Measurements from ENCODE around the gene COL11A2. TPM values are rescaled to one million over a fixed set of nuclear protein-coding genes. Genes with fewer than 3 reads are reported as not detected.

The COL11A2 gene
- total RNA-seq, 2 donors from 2014 or later: 1.1 to 1.3 TPM

- DNase-seq (ENCODE audit: low spot score): peak; percentile 34
- H3K4me3 Mint-ChIP-seq: no peak overlapping the region
Observed at GRCh38 chr6:33177552-33178446, 14.5 kb downstream of the COL11A2 start.

GRCh38 chr6:33176906-33177305 is 15.4 kb downstream of the COL11A2 start:
- no peaks in the 10 kb centered on the region for H3K4me1 Mint-ChIP-seq (ENCODE audit: low read depth in 2 of 2)
- DNase-seq (ENCODE audit: low spot score) (peak; percentile 15), ATAC-seq (no peak)
- no peak overlapping the region for H3K27ac Mint-ChIP-seq
- peaks cover 7 to 10% of the 10 kb centered on the region in 2 donors for H3K27me3 Mint-ChIP-seq
- no peaks in the 10 kb centered on the region for H3K9me3 Mint-ChIP-seq
- H3K36me3 Mint-ChIP-seq: no peaks in the 10 kb centered on the region
- no peak overlapping the region for H3K4me3 Mint-ChIP-seq

More at GRCh38 chr6:33177552-33178446, 14.5 kb downstream of the COL11A2 start:
- H3K4me1 Mint-ChIP-seq (ENCODE audit: low read depth in 2 of 2): peaks cover 3% of the 10 kb centered on the region in 2 donors
- peaks cover 4% of the 10 kb centered on the region for H3K36me3 Mint-ChIP-seq
- H3K27me3 Mint-ChIP-seq: peaks cover 7 to 10% of the 10 kb centered on the region in 2 donors
- H3K27ac Mint-ChIP-seq: no peak overlapping the region
- H3K9me3 Mint-ChIP-seq: peaks cover 2% of the 10 kb centered on the region
- no peak for ATAC-seq

DNA sequence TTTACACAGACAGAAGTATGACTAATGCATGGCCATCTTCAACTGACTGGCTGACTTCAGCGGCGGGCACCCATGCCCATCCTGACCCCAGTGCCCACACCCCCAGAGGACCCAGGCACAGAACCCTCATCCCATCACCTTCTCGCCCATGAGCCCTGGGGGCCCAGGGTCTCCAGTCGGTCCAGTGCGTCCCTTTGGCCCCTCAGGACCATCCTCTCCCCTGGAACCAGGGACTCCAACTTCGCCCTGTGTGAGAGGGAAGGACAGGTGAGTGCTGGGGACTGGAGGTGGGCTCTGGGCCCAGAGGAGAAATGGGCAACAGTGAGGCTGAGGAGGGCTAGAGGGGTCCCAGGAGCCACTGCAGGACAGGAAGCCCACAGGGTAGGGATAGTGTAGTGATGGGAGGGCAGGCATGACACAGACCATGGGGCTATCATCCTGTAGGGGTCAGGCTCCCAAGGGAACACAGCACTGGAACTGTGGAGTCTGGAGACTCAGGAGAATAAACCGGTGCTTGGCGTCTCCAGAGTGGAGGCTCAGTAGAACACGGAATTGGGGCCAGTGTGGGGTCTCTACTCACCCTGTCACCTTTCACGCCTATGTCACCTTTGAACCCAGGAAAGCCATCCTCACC is 16.7 kb downstream of the COL11A2 start:
- H3K4me1 Mint-ChIP-seq (ENCODE audit: low read depth in 2 of 2): no peaks in the 10 kb centered on the region
- H3K4me3 Mint-ChIP-seq: no peak overlapping the region
- DNase-seq (ENCODE audit: low spot score): peak; percentile 25
- no peaks in the 10 kb centered on the region for H3K9me3 Mint-ChIP-seq
- H3K27ac Mint-ChIP-seq: peak overlapping the region in 1 of 2 donors; percentile 57
- no peak for ATAC-seq
- no peaks in the 10 kb centered on the region for H3K36me3 Mint-ChIP-seq
- H3K27me3 Mint-ChIP-seq: peaks cover 7 to 10% of the 10 kb centered on the region in 2 donors

- no peak overlapping the region for H3K4me3 Mint-ChIP-seq
- H3K27me3 Mint-ChIP-seq: peaks cover 7 to 10% of the 10 kb centered on the region in 2 donors
- DNase-seq (ENCODE audit: low spot score): peak; percentile 55
- ATAC-seq: no peak
- H3K27ac Mint-ChIP-seq: peak overlapping the region in 1 of 2 donors; percentile 57
- H3K36me3 Mint-ChIP-seq: no peaks in the 10 kb centered on the region
- H3K9me3 Mint-ChIP-seq: no peaks in the 10 kb centered on the region
- H3K4me1 Mint-ChIP-seq (ENCODE audit: low read depth in 2 of 2): no peaks in the 10 kb centered on the region
Observed at GRCh38 chr6:33174784-33175183, 17.5 kb downstream of the COL11A2 start.

- H3K4me1 Mint-ChIP-seq (ENCODE audit: low read depth in 2 of 2): no peaks in the 10 kb centered on the region
- H3K9me3 Mint-ChIP-seq: no peaks in the 10 kb centered on the region
- peak overlapping the region in 1 of 2 donors; percentile 51 for H3K27ac Mint-ChIP-seq
- peaks cover 7 to 10% of the 10 kb centered on the region in 2 donors for H3K27me3 Mint-ChIP-seq
- DNase-seq (ENCODE audit: low spot score): peak; percentile 12
- ATAC-seq: no peak
- H3K36me3 Mint-ChIP-seq: no peaks in the 10 kb centered on the region
- no peak overlapping the region for H3K4me3 Mint-ChIP-seq
Observed at GRCh38 chr6:33173535-33174180, 18.6 kb downstream of the COL11A2 start.

DNA sequence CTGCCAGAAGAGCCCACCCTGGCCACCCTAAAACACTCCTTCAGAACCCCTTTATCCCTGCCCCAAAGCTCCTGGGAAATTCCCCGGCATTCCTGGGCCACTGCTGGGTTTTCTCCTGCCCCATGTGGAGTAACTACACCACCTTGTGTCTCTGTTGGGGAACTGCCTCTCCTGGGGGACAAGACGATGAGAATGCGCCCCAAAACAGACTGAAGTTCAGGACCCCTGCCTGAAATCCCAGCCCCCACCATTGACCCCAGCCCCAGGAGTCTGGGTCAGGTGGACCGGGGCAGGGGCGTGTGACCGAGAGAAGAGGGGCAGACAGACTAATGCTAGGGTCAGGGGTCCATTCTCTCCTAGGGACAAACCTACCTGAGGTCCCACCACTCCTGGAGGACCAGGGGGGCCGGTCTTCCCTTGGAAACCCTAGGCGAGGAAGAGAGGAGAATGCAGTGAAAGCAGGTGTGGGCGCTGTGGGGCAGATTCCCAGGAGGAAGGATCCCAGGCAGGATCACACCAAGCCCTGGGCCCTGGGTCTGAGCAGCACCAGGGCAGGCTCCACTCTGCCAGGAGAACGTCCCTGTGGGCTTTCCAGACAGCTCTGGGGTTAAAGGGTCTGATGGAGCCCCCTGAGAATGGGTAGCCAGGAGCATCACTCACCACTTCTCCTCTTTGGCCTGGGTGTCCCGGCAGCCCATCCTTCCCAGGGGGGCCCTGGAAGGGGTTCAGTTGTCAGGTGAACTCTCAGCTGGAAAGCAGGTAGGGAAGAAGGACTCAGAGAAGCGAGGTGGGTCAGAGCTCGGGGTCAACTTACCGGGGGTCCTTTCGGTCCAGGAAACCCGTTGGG is 19.4 kb downstream of the COL11A2 start:
- peak; percentile 53 for DNase-seq (ENCODE audit: low spot score)
- Mint-ChIP-seq H3K27me3 (peaks cover 6 to 7% of the 10 kb centered on the region in 2 donors), H3K36me3 (no peaks in the 10 kb centered on the region), H3K9me3 (no peaks in the 10 kb centered on the region), H3K4me1 (ENCODE audit: low read depth in 2 of 2) (no peaks in the 10 kb centered on the region), H3K4me3 (no peak overlapping the region), H3K27ac (peak overlapping the region in 1 of 2 donors; percentile 51)
- ATAC-seq: no peak

GRCh38 chr6:33171880-33172687 is 20.2 kb downstream of the COL11A2 start:
- DNase-seq (ENCODE audit: low spot score): peak; percentile 46
- Mint-ChIP-seq H3K27ac (peak overlapping the region in 1 of 2 donors; percentile 51), H3K4me3 (no peak overlapping the region), H3K36me3 (no peaks in the 10 kb centered on the region), H3K27me3 (peaks cover 6 to 7% of the 10 kb centered on the region in 2 donors), H3K4me1 (ENCODE audit: low read depth in 2 of 2) (no peaks in the 10 kb centered on the region), H3K9me3 (no peaks in the 10 kb centered on the region)
- ATAC-seq: no peak

DNA sequence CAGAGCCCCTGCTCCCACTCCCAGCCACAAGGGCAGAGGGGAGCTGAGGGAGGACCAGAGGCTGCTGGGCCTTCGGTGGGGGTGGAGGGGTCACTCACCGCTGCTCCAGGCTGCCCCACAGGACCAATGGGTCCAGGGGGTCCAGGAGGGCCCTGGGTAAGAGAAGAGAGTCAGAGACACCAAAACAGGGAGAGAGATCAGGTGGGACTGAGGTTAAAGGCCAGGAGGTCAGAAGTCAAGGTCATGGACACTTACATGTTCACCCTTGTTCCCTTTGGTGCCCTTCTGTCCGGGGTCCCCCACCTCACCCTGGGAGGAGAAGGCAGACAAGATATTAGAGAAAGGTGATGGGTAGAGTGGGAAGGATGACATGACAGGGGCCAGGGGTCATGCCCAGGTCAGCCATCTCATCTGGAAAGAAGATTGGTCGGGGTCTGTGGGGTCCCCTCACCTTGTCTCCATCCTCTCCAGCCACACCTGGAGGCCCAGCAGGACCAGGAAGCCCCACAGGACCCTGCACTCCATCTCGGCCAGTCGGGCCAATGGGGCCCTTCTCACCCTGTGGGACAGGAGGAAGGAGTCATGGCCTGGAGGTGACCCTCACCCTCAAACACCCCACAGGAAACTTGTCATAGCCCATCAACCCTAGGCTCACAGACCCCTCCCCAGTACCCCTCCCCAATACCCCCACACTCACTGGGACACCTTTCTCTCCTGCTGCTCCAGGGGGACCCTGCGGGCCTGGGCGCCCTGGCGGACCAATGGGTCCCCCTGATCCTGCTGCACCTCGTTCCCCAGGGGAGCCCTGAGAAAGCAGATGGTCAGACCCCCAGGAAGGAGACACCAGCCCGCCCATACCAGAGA is 21.0 kb downstream of the COL11A2 start:
- peaks cover 6 to 7% of the 10 kb centered on the region in 2 donors for H3K27me3 Mint-ChIP-seq
- no peaks in the 10 kb centered on the region for H3K36me3 Mint-ChIP-seq
- H3K4me1 Mint-ChIP-seq (ENCODE audit: low read depth in 2 of 2): no peaks in the 10 kb centered on the region
- H3K9me3 Mint-ChIP-seq: no peaks in the 10 kb centered on the region
- ATAC-seq (no peak), DNase-seq (ENCODE audit: low spot score) (peak; percentile 54)
- H3K27ac Mint-ChIP-seq: no peak overlapping the region
- H3K4me3 Mint-ChIP-seq: no peak overlapping the region

- Mint-ChIP-seq H3K4me3 (no peak overlapping the region), H3K36me3 (no peaks in the 10 kb centered on the region), H3K9me3 (no peaks in the 10 kb centered on the region), H3K27ac (no peak overlapping the region), H3K4me1 (ENCODE audit: low read depth in 2 of 2) (no peaks in the 10 kb centered on the region), H3K27me3 (peaks cover 3 to 5% of the 10 kb centered on the region in 2 donors)
- ATAC-seq: no peak
- peak; percentile 50 for DNase-seq (ENCODE audit: low spot score)
Observed at GRCh38 chr6:33170176-33171015, 21.9 kb downstream of the COL11A2 start.

DNA sequence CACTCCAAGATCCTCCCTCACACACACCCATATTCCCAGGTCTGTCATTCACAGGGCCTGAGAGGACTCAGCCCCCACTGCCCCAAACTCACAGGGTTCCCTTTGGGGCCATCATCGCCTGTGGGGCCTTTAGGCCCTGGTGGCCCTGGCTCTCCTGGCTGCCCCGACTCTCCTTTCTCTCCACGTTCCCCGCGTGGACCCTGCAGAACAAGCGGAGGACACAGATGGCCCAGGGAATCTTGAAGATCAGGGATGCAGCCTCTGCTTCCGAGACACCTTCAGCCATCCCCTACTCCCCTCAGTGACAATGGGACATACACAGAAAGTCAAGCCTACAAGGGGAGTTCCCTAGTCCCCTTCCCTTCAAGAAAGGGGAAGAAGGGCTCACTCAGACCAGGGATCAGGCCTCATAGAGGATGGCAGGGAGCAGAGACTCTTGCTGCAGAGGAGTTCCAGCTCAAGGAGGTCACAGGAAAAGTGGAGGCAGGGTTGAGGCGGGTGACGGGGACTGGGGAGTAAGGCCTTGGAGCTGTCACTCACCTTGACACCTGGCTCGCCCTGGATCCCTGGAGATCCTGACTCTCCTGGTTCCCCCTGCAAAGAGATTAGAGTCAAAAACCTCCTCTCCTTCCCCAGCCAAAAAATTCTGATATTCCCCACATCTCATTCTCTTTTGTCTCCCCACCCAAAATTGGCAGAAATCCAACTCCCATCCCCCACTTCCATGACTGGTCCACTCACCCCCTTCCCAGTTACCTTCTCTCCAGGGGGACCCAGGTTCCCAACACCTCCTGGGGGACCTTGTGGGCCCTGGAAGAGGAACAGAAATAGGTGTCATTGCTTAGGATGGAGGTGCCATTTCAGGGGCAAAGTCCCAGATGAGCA is 22.7 kb downstream of the COL11A2 start:
- Mint-ChIP-seq H3K4me1 (ENCODE audit: low read depth in 2 of 2) (no peaks in the 10 kb centered on the region), H3K27ac (no peak overlapping the region), H3K4me3 (no peak overlapping the region), H3K9me3 (no peaks in the 10 kb centered on the region), H3K27me3 (no peaks in the 10 kb centered on the region), H3K36me3 (no peaks in the 10 kb centered on the region)
- DNase-seq (ENCODE audit: low spot score): peak; percentile 53
- no peak for ATAC-seq

Data from natural killer cell treated with Interleukin-12 subunit alpha and Interleukin-12 subunit beta and Interleukin-15 and Interleukin-18, amount 100 ng/mL, for 72 hours (primary cell).